Mammary epithelial cell (primary cell): ENCODE measurements around the gene SUMF2.
"Not testable (repeated sequence)": the region's sequence is repeated elsewhere in the genome, so short reads cannot be mapped to it uniquely, and the experiment has no call there.

Source experiments
- CTCF ChIP-seq, 2 donors: IDR thresholded peaks in 1 of 2; conservative IDR thresholded peaks in 1 of 2; 2 replicates each; pipeline ENCODE4 v1.5.1; 2011 to 2012; ENCODE audit warnings: inconsistent platforms in 2 of 2, low read length in 2 of 2, mild to moderate bottlenecking in 2 of 2, control low read depth in 1 of 2, low read depth in 1 of 2; ENCODE audit not compliant: insufficient read depth in 1 of 2; ENCODE audit errors: extremely low read depth in 1 of 2
- EZH2 ChIP-seq: IDR thresholded peaks from 2 replicates; pipeline ENCODE4 v1.6.1; 2012; ENCODE audit warnings: low read length, inconsistent platforms, borderline replicate concordance

- TF ChIP-seq CTCF (conservative IDR thresholded peaks at IDR 0.05 in 1 of 2, IDR thresholded peaks at IDR 0.05 in 1 of 2; ENCODE audit: extremely low read depth in 1 of 2, insufficient read depth in 1 of 2, low read depth in 1 of 2, low read length in 2 of 2); EZH2: not testable (repeated sequence)
These were observed 40.1 kb downstream of the SUMF2 start for GRCh38 chr7:56104138-56104537.
